PC-3 (cell line): ENCODE data around the gene PIM3. TPM values are rescaled to one million over a fixed set of nuclear protein-coding genes. Genes with fewer than 3 reads are reported as not detected.
A peak's percentile ranks its signal among the peaks of the same experiment; 100 is the strongest.

ENCODE experiments used
- ATAC-seq: fragments of 200-7000 bp; cut with Tn5 transposase; 2 replicates; pipeline ENCODE4 v1.9.1; 2020; ENCODE audit warnings: mild to moderate bottlenecking, moderate library complexity
- BruUV-seq: library from RNA; stranded (reverse); fragments of 400-500 nt; replicated peaks from 2 replicates; lab custom pipeline; 2021; lab: Mats Ljungman, UMichigan
- CTCF ChIA-PET: fragments of 300-600 bp; sonication (Branson Sonifier 250); formaldehyde crosslinking; loops from one replicate; lab custom pipeline; 2022; ENCODE audit warnings: antibody characterized with exemption; lab: Charles Lee
- POLR2A ChIA-PET: fragments of 300-600 bp; sonication (Branson Sonifier 250); formaldehyde crosslinking; loops from one replicate; lab custom pipeline; 2022; ENCODE audit warnings: antibody characterized with exemption; ENCODE audit not compliant: unreplicated experiment; lab: Charles Lee
- DNase-seq: peaks from one replicate; pipeline ENCODE4 v3.0.0-alpha.2; 2015
- H2AFZ ChIP-seq: fragments of 300-600 bp; sonication (generic); 2 replicates; pipeline ENCODE4 v1.6.0; 2016; ENCODE audit warnings: antibody characterized with exemption, low read length
- H3F3A ChIP-seq: fragments of 300-600 bp; sonication (generic); one replicate; pipeline ENCODE4 v1.6.0; 2017; ENCODE audit warnings: antibody characterized with exemption, low read length, control low read depth, mild to moderate bottlenecking; ENCODE audit not compliant: unreplicated experiment
- H3K27ac ChIP-seq: fragments of 300-600 bp; sonication (generic); 2 replicates; pipeline ENCODE4 v1.5.1; 2016; ENCODE audit warnings: mild to moderate bottlenecking, low read length
- H3K27me3 ChIP-seq: fragments of 300-600 bp; sonication (generic); 2 replicates; pipeline ENCODE4 v1.6.1; 2016; ENCODE audit warnings: low read length, mixed read lengths
- H3K36me3 ChIP-seq: fragments of 300-600 bp; sonication (generic); 2 replicates; pipeline ENCODE4 v1.6.1; 2016; ENCODE audit warnings: low read depth, mixed run types, low read length, mixed read lengths
- H3K4me1 ChIP-seq: fragments of 300-600 bp; sonication (generic); 2 replicates; pipeline ENCODE4 v1.5.1; 2016; ENCODE audit warnings: low read length; ENCODE audit not compliant: insufficient read depth
- H3K4me2 ChIP-seq: fragments of 300-600 bp; sonication (generic); 2 replicates; pipeline ENCODE4 v1.6.0; 2016; ENCODE audit warnings: low read length
- H3K4me3 ChIP-seq: fragments of 300-600 bp; sonication (generic); 2 replicates; pipeline ENCODE4 v1.5.1; 2016; ENCODE audit warnings: mild to moderate bottlenecking, low read length, mixed read lengths
- H3K79me2 ChIP-seq: fragments of 300-600 bp; sonication (generic); 2 replicates; pipeline ENCODE4 v1.6.1; 2017; ENCODE audit warnings: low read length, mixed read lengths
- H3K9ac ChIP-seq: fragments of 300-600 bp; sonication (generic); 2 replicates; pipeline ENCODE4 v1.6.0; 2016; ENCODE audit warnings: mild to moderate bottlenecking, low read length
- H3K9me2 ChIP-seq: fragments of 300-600 bp; sonication (generic); replicated peaks from 2 replicates; pipeline ENCODE4 v1.6.1; 2016; ENCODE audit warnings: mixed run types, low read length, mixed read lengths
- H3K9me3 ChIP-seq: fragments of 300-600 bp; sonication (generic); 2 replicates; pipeline ENCODE4 v1.6.1; 2016; ENCODE audit warnings: low read length, mixed read lengths
- H4K20me1 ChIP-seq: fragments of 300-600 bp; sonication (generic); 2 replicates; pipeline ENCODE4 v1.6.1; 2016; ENCODE audit warnings: low read length, mixed read lengths
- EZH2 ChIP-seq: fragments of 300-600 bp; sonication (generic); IDR thresholded peaks from one replicate; pipeline ENCODE4 v1.6.1; 2017; ENCODE audit warnings: antibody characterized with exemption, mild to moderate bottlenecking, low read length; ENCODE audit not compliant: unreplicated experiment
- EZH2phosphoT487 ChIP-seq: fragments of 300-600 bp; sonication (generic); IDR thresholded peaks from 2 replicates; pipeline ENCODE4 v1.6.1; 2018; ENCODE audit warnings: mild to moderate bottlenecking, antibody characterized with exemption, low read length, borderline replicate concordance
- intact Hi-C: fragments of 100-400 bp; cut with micrococcal nuclease; formaldehyde crosslinking; loops from 2 replicates; pipeline ENCODE4 v1.9.0; 2023
- total RNA-seq: library from RNA; depleted of rRNA; stranded (reverse); fragments of >200 nt; gene quantifications from 2 replicates; pipeline ENCODE4 v1.2.3, GENCODE V29; 2014
- TF ChIP-seq, protein P1 (sequence below): fragments of 300-600 bp; sonication (generic); conservative IDR thresholded peaks from 2 replicates; pipeline ENCODE4 v1.5.1; 2017; ENCODE audit warnings: antibody characterized with exemption, low read depth, mild to moderate bottlenecking, low read length

Gene PIM3
- total RNA-seq, 1 experiment from 2014 or later = 61.7 TPM

DNA sequence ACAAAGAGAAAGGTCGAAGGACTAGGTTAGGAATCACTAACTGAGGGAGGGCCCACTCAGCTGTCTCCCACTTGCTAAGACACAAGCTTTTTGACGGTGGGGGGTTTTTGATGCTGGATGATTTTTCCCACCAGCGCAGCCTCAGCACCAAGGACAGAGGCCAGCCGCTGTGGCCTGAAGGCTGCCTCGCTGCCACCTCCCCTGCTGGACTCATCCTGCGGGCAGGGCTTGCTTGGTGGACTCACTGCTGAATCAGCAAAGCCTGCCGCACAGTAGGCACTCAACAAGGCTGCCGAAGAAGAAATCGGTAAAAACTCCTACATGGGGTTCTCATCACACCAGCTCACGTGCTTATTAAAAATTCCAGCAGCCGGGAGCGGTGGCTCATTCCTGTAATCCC, 45.0 kb upstream of the PIM3 start:
- ATAC-seq = no peak
- TF ChIP-seq, protein P1, sequence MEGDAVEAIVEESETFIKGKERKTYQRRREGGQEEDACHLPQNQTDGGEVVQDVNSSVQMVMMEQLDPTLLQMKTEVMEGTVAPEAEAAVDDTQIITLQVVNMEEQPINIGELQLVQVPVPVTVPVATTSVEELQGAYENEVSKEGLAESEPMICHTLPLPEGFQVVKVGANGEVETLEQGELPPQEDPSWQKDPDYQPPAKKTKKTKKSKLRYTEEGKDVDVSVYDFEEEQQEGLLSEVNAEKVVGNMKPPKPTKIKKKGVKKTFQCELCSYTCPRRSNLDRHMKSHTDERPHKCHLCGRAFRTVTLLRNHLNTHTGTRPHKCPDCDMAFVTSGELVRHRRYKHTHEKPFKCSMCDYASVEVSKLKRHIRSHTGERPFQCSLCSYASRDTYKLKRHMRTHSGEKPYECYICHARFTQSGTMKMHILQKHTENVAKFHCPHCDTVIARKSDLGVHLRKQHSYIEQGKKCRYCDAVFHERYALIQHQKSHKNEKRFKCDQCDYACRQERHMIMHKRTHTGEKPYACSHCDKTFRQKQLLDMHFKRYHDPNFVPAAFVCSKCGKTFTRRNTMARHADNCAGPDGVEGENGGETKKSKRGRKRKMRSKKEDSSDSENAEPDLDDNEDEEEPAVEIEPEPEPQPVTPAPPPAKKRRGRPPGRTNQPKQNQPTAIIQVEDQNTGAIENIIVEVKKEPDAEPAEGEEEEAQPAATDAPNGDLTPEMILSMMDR = no peak
- TF ChIP-seq EZH2phosphoT487 (no peak), EZH2 (no peak)

DNA sequence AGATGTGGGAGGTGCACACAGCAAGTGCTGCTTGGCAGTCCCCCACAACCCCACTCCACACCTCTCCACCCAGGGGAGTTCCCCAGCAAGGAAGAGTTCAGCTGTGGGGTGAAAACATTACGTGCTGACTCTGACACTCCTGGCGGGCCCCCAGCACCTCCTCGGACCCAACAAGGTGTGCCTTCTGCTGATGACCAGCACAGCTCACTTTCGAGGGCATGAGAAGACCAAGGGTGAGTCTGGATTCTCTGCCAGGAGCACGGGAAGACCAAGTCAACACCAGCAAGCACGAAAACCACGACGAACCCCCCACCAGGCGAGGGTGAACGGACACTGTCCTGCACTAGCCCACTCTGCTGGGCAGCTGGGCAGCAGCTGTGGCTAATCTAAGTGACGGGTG, 43.7 kb upstream of the PIM3 start:
- H3K9me2 ChIP-seq = no peaks in the 10 kb centered on the region
- H2AFZ ChIP-seq = no peak overlapping the region
- H3K4me1 ChIP-seq = peaks cover 12% of the 10 kb centered on the region
- H3K79me2 ChIP-seq = peaks cover 26% of the 10 kb centered on the region
- H3F3A ChIP-seq = no peaks in the 10 kb centered on the region
- H3K27me3 ChIP-seq = no peaks in the 10 kb centered on the region
- DNase-seq (no peak), ATAC-seq (no peak)
- no TSS peak for BruUV-seq
- peak overlapping the region; percentile 97 for H3K4me2 ChIP-seq
- H4K20me1 ChIP-seq = no peaks in the 10 kb centered on the region
- H3K9ac ChIP-seq = no peak overlapping the region
- no peak overlapping the region for H3K27ac ChIP-seq
- no peaks in the 10 kb centered on the region for H3K9me3 ChIP-seq
- intact Hi-C loops = loop anchor here (5.0 kb wide), 1 partner anchor 65 kb away; the partner anchor contains the start of gene ZBED4
- no peaks in the 10 kb centered on the region for H3K36me3 ChIP-seq
- CTCF ChIA-PET = interaction anchor here (1.7 kb wide), 1 partner anchor 149 kb away, joined by 5 read pairs; no protein-coding TSS in a partner anchor
- POLR2A ChIA-PET = no interaction called here
- peak overlapping the region; percentile 78; the same call in 1 of the 2 replicates for H3K4me3 ChIP-seq
- TF ChIP-seq EZH2phosphoT487 = no peak
- TF ChIP-seq, protein P1 = no peak
- TF ChIP-seq EZH2 = no peak

More for the DNA sequence above, 45.0 kb upstream of the PIM3 start:
- Histone ChIP-seq H2AFZ (no peak overlapping the region), H3F3A (no peaks in the 10 kb centered on the region), H3K9ac (no peak overlapping the region), H3K9me2 (no peaks in the 10 kb centered on the region), H3K27me3 (no peaks in the 10 kb centered on the region), H3K4me3 (no peak overlapping the region), H3K27ac (no peak overlapping the region), H3K4me2 (no peak overlapping the region), H3K4me1 (peaks cover 12% of the 10 kb centered on the region), H3K36me3 (no peaks in the 10 kb centered on the region), H4K20me1 (no peaks in the 10 kb centered on the region), H3K79me2 (peaks cover 26% of the 10 kb centered on the region), H3K9me3 (no peaks in the 10 kb centered on the region)
- intact Hi-C loops = loop anchor here (5.0 kb wide), 1 partner anchor 63 kb away; the partner anchor contains the start of gene ZBED4
- BruUV-seq = no TSS peak
- no peak for DNase-seq
- ChIA-PET POLR2A (no interaction called here), CTCF (no interaction called here)
